Astrocyte (in vitro differentiated cells and primary cell): ENCODE results near the gene PDE4C. TPM values are rescaled to one million over a fixed set of nuclear protein-coding genes. Genes with fewer than 3 reads are reported as not detected.

ENCODE experiments used
- DNase-seq: peaks from one replicate; pipeline ENCODE4 v3.0.0-alpha.2; 2010; ENCODE audit warnings: low read depth
- FAIRE-seq: peaks from 2 replicates; lab custom pipeline; 2011; peaks lifted over from hg19 to GRCh38; lab: Jason Lieb, UNC
- H2AFZ ChIP-seq: 2 replicates; pipeline ENCODE4 v1.6.0; 2012; ENCODE audit warnings: low read depth, low read length, inconsistent platforms
- H3K27ac ChIP-seq: 2 replicates; pipeline ENCODE4 v1.5.1; 2011; ENCODE audit warnings: low read depth, low read length, inconsistent platforms
- H3K27me3 ChIP-seq: 2 replicates; pipeline ENCODE4 v1.6.0; 2011; ENCODE audit warnings: low read length, inconsistent platforms; ENCODE audit not compliant: insufficient read depth
- H3K36me3 ChIP-seq: 2 replicates; pipeline ENCODE4 v1.5.1; 2011; ENCODE audit warnings: low read length, inconsistent platforms; ENCODE audit not compliant: insufficient read depth
- H3K4me1 ChIP-seq: 2 replicates; pipeline ENCODE4 v1.5.1; 2011; ENCODE audit warnings: low read length, inconsistent platforms; ENCODE audit not compliant: insufficient read depth
- H3K4me2 ChIP-seq: 2 replicates; pipeline ENCODE4 v1.6.0; 2012; ENCODE audit warnings: low read length, inconsistent platforms
- H3K4me3 ChIP-seq: 2 replicates; pipeline ENCODE4 v1.5.1; 2011; ENCODE audit warnings: low read depth, mild to moderate bottlenecking, low read length, inconsistent platforms; ENCODE audit not compliant: insufficient read depth
- H3K79me2 ChIP-seq: 2 replicates; pipeline ENCODE4 v1.6.0; 2012; ENCODE audit warnings: mild to moderate bottlenecking, low read length, inconsistent platforms; ENCODE audit not compliant: insufficient read depth
- H3K9ac ChIP-seq: 2 replicates; pipeline ENCODE4 v1.6.0; 2012; ENCODE audit warnings: mild to moderate bottlenecking, low read length, inconsistent platforms
- H3K9me3 ChIP-seq: 2 replicates; pipeline ENCODE4 v1.5.1; 2012; ENCODE audit warnings: low read depth, mild to moderate bottlenecking, low read length, inconsistent platforms; ENCODE audit not compliant: insufficient read depth
- H4K20me1 ChIP-seq: 2 replicates; pipeline ENCODE4 v1.6.0; 2012; ENCODE audit warnings: low read length, inconsistent platforms; ENCODE audit not compliant: insufficient read depth
- H3K27ac Mint-ChIP-seq: one replicate; pipeline ENCODE4 v1.8.0; 2021; ENCODE audit warnings: mild to moderate bottlenecking, mixed read lengths; ENCODE audit not compliant: unreplicated experiment
- H3K27me3 Mint-ChIP-seq: one replicate; pipeline ENCODE4 v1.8.0; 2021; ENCODE audit warnings: low read depth, mixed read lengths; ENCODE audit not compliant: unreplicated experiment
- H3K36me3 Mint-ChIP-seq: one replicate; pipeline ENCODE4 v1.8.0; 2021; ENCODE audit warnings: low read depth, mixed read lengths; ENCODE audit not compliant: unreplicated experiment
- H3K4me1 Mint-ChIP-seq: one replicate; pipeline ENCODE4 v1.8.0; 2021; ENCODE audit warnings: low read depth, mixed read lengths; ENCODE audit not compliant: unreplicated experiment
- H3K4me3 Mint-ChIP-seq: one replicate; pipeline ENCODE4 v1.8.0; 2021; ENCODE audit warnings: mild to moderate bottlenecking, moderate library complexity, mixed read lengths; ENCODE audit not compliant: unreplicated experiment
- H3K9me3 Mint-ChIP-seq: one replicate; pipeline ENCODE4 v1.8.0; 2021; ENCODE audit warnings: mild to moderate bottlenecking, mixed read lengths; ENCODE audit not compliant: unreplicated experiment
- EZH2 ChIP-seq: IDR thresholded peaks from 2 replicates; pipeline ENCODE4 v1.6.1; 2012; ENCODE audit warnings: mild to moderate bottlenecking, low read length, inconsistent platforms; ENCODE audit not compliant: insufficient read depth
- total RNA-seq: library from RNA; stranded (reverse); gene quantifications from 2 replicates; pipeline ENCODE4 v1.2.1, GENCODE V29; 2021
- TF ChIP-seq, protein P1 (sequence below): IDR thresholded peaks from 2 replicates; pipeline ENCODE4 v1.5.1; 2011; ENCODE audit warnings: low read depth, mild to moderate bottlenecking, inconsistent platforms, low read length, moderate library complexity; ENCODE audit not compliant: insufficient read depth

The PDE4C gene
- total RNA-seq, 1 donor from 2014 or later: 0.64 TPM

DNA sequence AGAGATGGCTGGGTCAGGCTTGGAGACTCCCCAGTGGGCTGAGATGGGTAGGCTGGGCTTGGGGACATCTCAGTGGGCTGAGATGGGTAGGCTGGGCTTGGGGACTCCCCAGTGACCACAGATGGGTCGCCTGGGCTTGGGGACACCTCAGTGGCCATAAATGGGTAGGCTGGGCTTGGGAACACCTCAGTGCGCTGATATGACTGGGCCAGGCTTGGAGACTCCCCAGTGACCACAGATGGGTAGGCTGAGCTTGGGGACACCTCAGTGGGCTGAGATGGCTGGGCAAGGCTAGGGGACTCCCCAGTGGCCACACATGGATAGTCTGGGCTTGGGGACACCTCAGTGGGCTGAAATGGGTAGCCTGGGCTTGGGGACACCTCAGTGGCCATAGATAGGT is 35.2 kb upstream of the PDE4C start:
- Histone ChIP-seq H3K79me2 (no peaks in the 10 kb centered on the region), H3K36me3 (no peaks in the 10 kb centered on the region), H3K27ac (no peak overlapping the region), H3K4me1 (peaks cover 4% of the 10 kb centered on the region), H3K9ac (no peak overlapping the region), H2AFZ (no peak overlapping the region), H3K4me2 (no peak overlapping the region), H3K9me3 (no peaks in the 10 kb centered on the region), H3K27me3 (no peaks in the 10 kb centered on the region), H3K4me3 (no peak overlapping the region), H4K20me1 (peaks cover 4% of the 10 kb centered on the region)
- Mint-ChIP-seq H3K27ac (no peak overlapping the region), H3K36me3 (peaks cover 14% of the 10 kb centered on the region), H3K4me3 (no peak overlapping the region), H3K27me3 (peaks cover 8% of the 10 kb centered on the region), H3K9me3 (peaks cover 7% of the 10 kb centered on the region), H3K4me1 (no peaks in the 10 kb centered on the region)
- DNase-seq (no peak), FAIRE-seq (no peak)
- TF ChIP-seq, protein P1, sequence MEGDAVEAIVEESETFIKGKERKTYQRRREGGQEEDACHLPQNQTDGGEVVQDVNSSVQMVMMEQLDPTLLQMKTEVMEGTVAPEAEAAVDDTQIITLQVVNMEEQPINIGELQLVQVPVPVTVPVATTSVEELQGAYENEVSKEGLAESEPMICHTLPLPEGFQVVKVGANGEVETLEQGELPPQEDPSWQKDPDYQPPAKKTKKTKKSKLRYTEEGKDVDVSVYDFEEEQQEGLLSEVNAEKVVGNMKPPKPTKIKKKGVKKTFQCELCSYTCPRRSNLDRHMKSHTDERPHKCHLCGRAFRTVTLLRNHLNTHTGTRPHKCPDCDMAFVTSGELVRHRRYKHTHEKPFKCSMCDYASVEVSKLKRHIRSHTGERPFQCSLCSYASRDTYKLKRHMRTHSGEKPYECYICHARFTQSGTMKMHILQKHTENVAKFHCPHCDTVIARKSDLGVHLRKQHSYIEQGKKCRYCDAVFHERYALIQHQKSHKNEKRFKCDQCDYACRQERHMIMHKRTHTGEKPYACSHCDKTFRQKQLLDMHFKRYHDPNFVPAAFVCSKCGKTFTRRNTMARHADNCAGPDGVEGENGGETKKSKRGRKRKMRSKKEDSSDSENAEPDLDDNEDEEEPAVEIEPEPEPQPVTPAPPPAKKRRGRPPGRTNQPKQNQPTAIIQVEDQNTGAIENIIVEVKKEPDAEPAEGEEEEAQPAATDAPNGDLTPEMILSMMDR: no peak
- no peak for TF ChIP-seq EZH2

DNA sequence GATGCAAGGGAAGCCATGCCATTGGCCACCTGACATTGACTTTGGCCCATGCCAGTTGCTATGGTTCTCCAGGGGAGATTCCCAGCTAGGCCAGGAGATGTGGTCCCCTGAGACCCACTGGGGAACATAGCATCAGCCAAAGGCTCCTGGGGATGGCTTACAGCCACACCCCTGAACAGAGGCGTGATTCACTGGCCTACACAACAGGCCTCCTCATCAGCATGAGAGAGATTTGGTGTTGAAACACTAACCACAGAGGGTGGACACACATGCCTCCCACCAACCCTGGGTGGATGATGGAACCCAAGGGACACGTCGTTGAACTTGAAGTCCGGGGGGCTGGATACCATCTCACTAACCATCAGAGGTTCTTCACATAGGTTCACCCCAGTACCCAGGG is 33.7 kb upstream of the PDE4C start:
- no peak overlapping the region for H2AFZ ChIP-seq
- no peaks in the 10 kb centered on the region for H3K79me2 ChIP-seq
- H3K4me2 ChIP-seq: no peak overlapping the region
- Mint-ChIP-seq H3K9me3 (peaks cover 4% of the 10 kb centered on the region), H3K4me1 (no peaks in the 10 kb centered on the region), H3K27ac (no peak overlapping the region), H3K36me3 (no peaks in the 10 kb centered on the region), H3K27me3 (peaks cover 13% of the 10 kb centered on the region), H3K4me3 (no peak overlapping the region)
- no peak overlapping the region for H3K4me3 ChIP-seq
- H3K36me3 ChIP-seq: no peaks in the 10 kb centered on the region
- peaks cover 4% of the 10 kb centered on the region for H4K20me1 ChIP-seq
- H3K9me3 ChIP-seq: no peaks in the 10 kb centered on the region
- no peak overlapping the region for H3K27ac ChIP-seq
- no peak for DNase-seq
- peaks cover 5% of the 10 kb centered on the region for H3K27me3 ChIP-seq
- H3K4me1 ChIP-seq: peaks cover 4% of the 10 kb centered on the region
- no peak overlapping the region for H3K9ac ChIP-seq
- no peak for FAIRE-seq
- TF ChIP-seq, protein P1: no peak
- TF ChIP-seq EZH2: no peak

DNA sequence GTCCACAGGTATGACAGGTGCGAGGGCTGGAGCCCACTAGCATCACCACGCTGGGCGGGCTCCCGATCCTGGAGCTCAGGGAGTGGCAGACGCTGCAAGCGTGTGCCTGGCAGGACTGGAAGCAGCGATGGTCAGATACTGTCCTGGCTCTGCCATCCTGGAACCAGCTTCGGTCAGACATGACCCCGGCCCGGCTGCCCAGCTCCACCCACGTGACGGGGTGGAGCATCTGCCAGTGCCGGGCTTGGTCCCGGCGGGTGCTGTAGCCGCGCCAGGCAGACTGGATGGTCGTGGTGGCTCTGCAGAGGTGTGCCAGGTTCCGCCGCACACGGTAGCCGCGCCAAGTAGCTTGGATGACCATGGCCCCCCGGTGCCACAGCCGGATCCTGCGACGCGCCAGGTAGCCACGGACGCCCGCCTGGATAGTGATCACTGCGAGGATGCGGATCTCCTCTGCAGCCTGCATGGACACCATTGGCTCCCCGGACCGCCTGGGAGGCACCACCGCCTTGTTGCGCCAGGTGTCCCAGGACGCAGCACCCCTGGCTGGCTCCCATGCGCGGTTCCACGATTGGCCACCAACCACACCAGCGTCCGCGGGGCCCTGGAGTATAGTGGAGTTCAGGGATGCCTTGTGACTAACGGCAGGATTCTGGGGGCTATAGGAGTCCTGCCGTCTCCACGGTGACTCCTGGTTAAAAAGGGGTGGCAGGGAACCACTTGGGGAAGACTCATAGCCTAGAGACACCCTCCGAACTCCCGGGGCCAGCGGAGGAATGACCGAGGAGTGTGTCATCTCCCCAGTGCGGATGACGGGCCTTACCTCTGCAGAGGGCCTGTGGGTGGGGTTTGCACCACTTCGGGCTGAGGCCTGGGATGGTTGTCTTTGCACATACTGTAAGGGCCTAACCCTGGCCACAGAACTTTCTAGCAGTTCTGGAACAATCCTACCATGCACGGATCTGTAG is 31.5 kb upstream of the PDE4C start:
- no peak overlapping the region for H2AFZ ChIP-seq
- peaks cover 3% of the 10 kb centered on the region for H4K20me1 ChIP-seq
- H3K27me3 ChIP-seq: peaks cover 13% of the 10 kb centered on the region
- H3K9me3 Mint-ChIP-seq: peaks cover 4% of the 10 kb centered on the region
- no peaks in the 10 kb centered on the region for H3K36me3 ChIP-seq
- H3K9ac ChIP-seq: no peak overlapping the region
- no peak overlapping the region for H3K4me2 ChIP-seq
- H3K4me3 ChIP-seq: no peak overlapping the region
- TF ChIP-seq, protein P1: no peak
- no peak for TF ChIP-seq EZH2
- no peak for FAIRE-seq
- H3K79me2 ChIP-seq: no peaks in the 10 kb centered on the region
- no peak overlapping the region for H3K4me3 Mint-ChIP-seq
- H3K27ac ChIP-seq: no peak overlapping the region
- peaks cover 29% of the 10 kb centered on the region for H3K27me3 Mint-ChIP-seq
- no peak for DNase-seq
- no peaks in the 10 kb centered on the region for H3K9me3 ChIP-seq
- no peaks in the 10 kb centered on the region for H3K4me1 ChIP-seq
- H3K4me1 Mint-ChIP-seq: no peaks in the 10 kb centered on the region
- no peak overlapping the region for H3K27ac Mint-ChIP-seq
- H3K36me3 Mint-ChIP-seq: no peaks in the 10 kb centered on the region
